ENCODE data around the gene USP32.
A peak's percentile ranks its signal among the peaks of the same experiment; 100 is the strongest.

USP32 gene

DNA sequence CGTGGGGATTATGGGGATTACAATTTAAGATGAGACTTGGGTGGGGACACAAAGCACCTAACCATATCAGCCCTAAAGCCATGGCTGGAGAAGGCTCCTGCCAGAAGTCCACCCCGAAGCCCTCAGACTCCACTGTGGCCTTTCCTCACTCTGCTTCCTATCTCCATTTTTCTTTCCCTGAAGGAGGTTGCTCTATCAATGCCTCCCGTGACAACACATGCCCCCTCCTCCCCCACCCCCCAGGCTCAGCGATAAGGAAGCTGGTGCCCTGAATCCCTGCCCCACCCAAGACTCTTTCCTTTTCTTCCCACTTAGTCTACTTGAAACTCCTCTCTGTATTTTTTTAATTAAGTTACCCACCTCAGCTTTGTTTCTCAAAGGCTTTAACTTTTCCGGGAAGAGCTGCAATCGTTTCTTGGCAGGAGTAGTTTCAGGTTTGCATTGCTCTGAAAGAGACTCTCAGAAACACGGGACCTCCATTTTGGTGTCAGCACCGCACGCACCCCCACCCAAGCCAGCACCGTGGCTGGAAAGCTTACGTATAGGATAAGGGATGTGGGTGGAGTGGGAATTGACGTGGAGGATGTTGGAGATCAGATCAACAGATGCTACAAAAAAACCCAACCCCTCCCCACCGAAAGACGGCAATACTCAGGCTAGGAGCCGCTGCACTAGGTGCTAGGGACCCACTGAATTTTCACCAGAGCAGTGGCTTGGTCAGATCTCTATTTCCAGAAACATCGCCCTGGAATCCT is 257.4 kb downstream of the USP32 start:
- peak overlapping the region; percentile 85 for H3K4me3 ChIP-seq (ENCODE audit: control insufficient read depth, low read depth, low read length)
- TF ChIP-seq, protein P1, sequence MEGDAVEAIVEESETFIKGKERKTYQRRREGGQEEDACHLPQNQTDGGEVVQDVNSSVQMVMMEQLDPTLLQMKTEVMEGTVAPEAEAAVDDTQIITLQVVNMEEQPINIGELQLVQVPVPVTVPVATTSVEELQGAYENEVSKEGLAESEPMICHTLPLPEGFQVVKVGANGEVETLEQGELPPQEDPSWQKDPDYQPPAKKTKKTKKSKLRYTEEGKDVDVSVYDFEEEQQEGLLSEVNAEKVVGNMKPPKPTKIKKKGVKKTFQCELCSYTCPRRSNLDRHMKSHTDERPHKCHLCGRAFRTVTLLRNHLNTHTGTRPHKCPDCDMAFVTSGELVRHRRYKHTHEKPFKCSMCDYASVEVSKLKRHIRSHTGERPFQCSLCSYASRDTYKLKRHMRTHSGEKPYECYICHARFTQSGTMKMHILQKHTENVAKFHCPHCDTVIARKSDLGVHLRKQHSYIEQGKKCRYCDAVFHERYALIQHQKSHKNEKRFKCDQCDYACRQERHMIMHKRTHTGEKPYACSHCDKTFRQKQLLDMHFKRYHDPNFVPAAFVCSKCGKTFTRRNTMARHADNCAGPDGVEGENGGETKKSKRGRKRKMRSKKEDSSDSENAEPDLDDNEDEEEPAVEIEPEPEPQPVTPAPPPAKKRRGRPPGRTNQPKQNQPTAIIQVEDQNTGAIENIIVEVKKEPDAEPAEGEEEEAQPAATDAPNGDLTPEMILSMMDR (conservative IDR thresholded peaks at IDR 0.05; ENCODE audit: control insufficient read depth, insufficient read depth, low read depth, low read length) = no peak
- peak; percentile 56 for DNase-seq (ENCODE audit: low read depth)

DNA sequence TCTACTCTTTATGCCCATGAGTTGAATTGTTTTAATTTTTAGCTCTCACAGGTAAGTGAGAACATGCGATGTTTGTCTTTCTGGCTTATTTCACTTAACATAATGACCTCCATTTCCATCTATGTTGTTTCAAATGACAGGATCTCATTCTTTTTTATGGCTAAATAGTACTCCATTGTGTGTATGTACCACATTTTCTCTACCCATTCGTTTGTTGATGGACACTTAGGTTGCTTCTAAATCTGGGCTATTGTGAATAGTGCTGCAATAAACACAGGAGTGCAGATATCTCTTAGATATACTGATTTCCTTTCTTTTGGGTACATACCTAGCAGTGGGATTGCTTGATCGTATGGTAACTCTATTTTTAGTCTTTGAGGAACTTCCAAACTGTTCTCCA is 261.5 kb downstream of the USP32 start:
- TF ChIP-seq, protein P1 (conservative IDR thresholded peaks at IDR 0.05; ENCODE audit: control insufficient read depth, insufficient read depth, low read depth, low read length) = no peak
- DNase-seq (ENCODE audit: low read depth) = no peak
- no peak overlapping the region for H3K4me3 ChIP-seq (ENCODE audit: control insufficient read depth, low read depth, low read length)

DNA sequence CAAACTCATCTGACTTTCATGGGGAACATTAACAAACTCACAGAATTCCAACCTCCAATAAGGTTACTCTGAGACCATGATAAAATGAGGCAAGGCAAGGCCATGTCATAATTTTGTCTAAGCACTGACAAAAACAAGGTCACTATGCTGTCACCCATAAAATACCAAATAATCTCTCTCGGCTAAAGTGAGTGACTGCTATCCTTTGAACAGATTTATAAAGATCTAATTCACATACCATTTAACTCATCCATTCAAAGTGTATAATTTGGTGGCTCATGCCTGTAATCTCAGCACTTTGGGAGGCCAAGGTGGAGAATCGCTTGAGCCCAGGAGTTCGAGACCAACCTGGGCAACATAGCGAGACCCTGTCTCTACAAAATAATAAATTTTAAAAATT is 262.8 kb downstream of the USP32 start:
- H3K4me3 ChIP-seq (ENCODE audit: control insufficient read depth, low read depth, low read length) = no peak overlapping the region
- TF ChIP-seq, protein P1 (conservative IDR thresholded peaks at IDR 0.05; ENCODE audit: control insufficient read depth, insufficient read depth, low read depth, low read length) = no peak
- no peak for DNase-seq (ENCODE audit: low read depth)
